Thoracic aorta (tissue), 2 donors: ENCODE results near the gene VAPA. TPM values are rescaled to one million over a fixed set of nuclear protein-coding genes. Genes with fewer than 3 reads are reported as not detected.

Experiments
- ATAC-seq: fragments of 150-250 bp; one replicate; pipeline ENCODE4 v1.8.0; 2017; ENCODE audit warnings: low read depth; ENCODE audit not compliant: insufficient number of reproducible peaks, low FRiP score
- DNase-seq: peaks from one replicate; pipeline ENCODE4 v3.0.0-alpha.2; 2020; ENCODE audit warnings: low spot score
- H3K27ac ChIP-seq, 2 donors: fragments of 200-600 bp; sonication (generic); 1 replicate in 1 of 2; 2 replicates in 1 of 2; pipeline ENCODE4 v1.5.1; 2016; ENCODE audit warnings: mild to moderate bottlenecking in 2 of 2, moderate library complexity in 2 of 2
- H3K27me3 ChIP-seq: fragments of 200-600 bp; sonication (generic); replicated peaks from 2 replicates; pipeline ENCODE4 v1.6.0; 2016; ENCODE audit warnings: mild to moderate bottlenecking; ENCODE audit not compliant: insufficient read depth
- H3K36me3 ChIP-seq: fragments of 200-600 bp; sonication (generic); one replicate; pipeline ENCODE4 v1.5.1; 2016
- H3K4me1 ChIP-seq, 2 donors: fragments of 200-600 bp; sonication (generic); 1 replicate in 1 of 2; 2 replicates in 1 of 2; pipeline versions ENCODE4 v1.5.1 to v1.6.0; 2016; ENCODE audit warnings: low read depth in 2 of 2, mild to moderate bottlenecking in 1 of 2; ENCODE audit not compliant: control insufficient read depth in 1 of 2
- H3K4me3 ChIP-seq: fragments of 200-600 bp; sonication (generic); 2 replicates; pipeline ENCODE4 v1.5.1; 2016; ENCODE audit warnings: mild to moderate bottlenecking
- H3K9me3 ChIP-seq: fragments of 200-600 bp; sonication (generic); 2 replicates; pipeline ENCODE4 v1.5.1; 2016
- CTCF ChIP-seq: fragments of 200-600 bp; sonication (generic); IDR thresholded peaks from one replicate; pipeline ENCODE4 v1.5.1; 2019; ENCODE audit warnings: antibody characterized with exemption
- total RNA-seq, 2 donors: library from RNA; depleted of rRNA; stranded (reverse); fragments of >200 nt; gene quantifications; one replicate each; pipeline versions ENCODE4 v1.1.0 to v1.2.3, GENCODE V29; 2016

The VAPA gene
- total RNA-seq, 2 donors from 2014 or later = 171 to 195 TPM

- DNase-seq (no peak), ATAC-seq (no peak)
- Histone ChIP-seq H3K4me3 (no peak overlapping the region), H3K27ac (peak overlapping the region in 1 of 2 donors; percentile 52), H3K4me1 (peaks cover 63 to 87% of the 10 kb centered on the region in 2 donors), H3K9me3 (no peaks in the 10 kb centered on the region), H3K36me3 (no peaks in the 10 kb centered on the region), H3K27me3 (no peaks in the 10 kb centered on the region)
- TF ChIP-seq CTCF = no peak
Measured at GRCh38 chr18:9919564-9920232, 5.9 kb downstream of the VAPA start.

- TF ChIP-seq CTCF = no peak
- H3K4me1 ChIP-seq = peaks cover 81 to 93% of the 10 kb centered on the region in 2 donors
- no peak for DNase-seq
- H3K36me3 ChIP-seq = no peaks in the 10 kb centered on the region
- peak overlapping the region; percentile 20 to 51 for H3K27ac ChIP-seq
- no peaks in the 10 kb centered on the region for H3K9me3 ChIP-seq
- ATAC-seq = no peak
- no peaks in the 10 kb centered on the region for H3K27me3 ChIP-seq
- no peak overlapping the region for H3K4me3 ChIP-seq
Measured at GRCh38 chr18:9922592-9923311, 8.9 kb downstream of the VAPA start.

GRCh38 chr18:9924371-9924943 lies 10.6 kb downstream of the VAPA start:
- Histone ChIP-seq H3K4me1 (peaks cover 72 to 93% of the 10 kb centered on the region in 2 donors), H3K27ac (peak overlapping the region; percentile 48 to 83), H3K4me3 (peak overlapping the region; percentile 34), H3K9me3 (no peaks in the 10 kb centered on the region), H3K36me3 (no peaks in the 10 kb centered on the region), H3K27me3 (no peaks in the 10 kb centered on the region)
- TF ChIP-seq CTCF = no peak
- ATAC-seq = no peak
- DNase-seq = no peak

- peak; percentile 90 for ATAC-seq
- H3K36me3 ChIP-seq = no peaks in the 10 kb centered on the region
Measured at GRCh38 chr18:9925369-9925768, 11.6 kb downstream of the VAPA start.

More at GRCh38 chr18:9925369-9925768, 11.6 kb downstream of the VAPA start:
- no peaks in the 10 kb centered on the region for H3K27me3 ChIP-seq
- TF ChIP-seq CTCF = no peak
- peaks cover 66 to 92% of the 10 kb centered on the region in 2 donors for H3K4me1 ChIP-seq
- H3K27ac ChIP-seq = peak overlapping the region; percentile 48 to 83
- DNase-seq = no peak
- H3K4me3 ChIP-seq = peak overlapping the region; percentile 36
- H3K9me3 ChIP-seq = no peaks in the 10 kb centered on the region
